ENCODE data around the gene TMED4. TPM values are rescaled to one million over a fixed set of nuclear protein-coding genes. Genes with fewer than 3 reads are reported as not detected.
A peak's percentile ranks its signal among the peaks of the same experiment; 100 is the strongest.
"Not testable (repeated sequence)": the region's sequence is repeated elsewhere in the genome, so short reads cannot be mapped to it uniquely, and the experiment has no call there.

The TMED4 gene
- total RNA-seq, 2 donors from 2014 or later: 90.4 to 96.2 TPM

- no peak for ATAC-seq
- DNase-seq: peak in 1 of 2 donors; percentile 1
- intact Hi-C loops (cut with DNase I, micrococcal nuclease): no loop called here
Observed at GRCh38 chr7:44575054-44575453, 7.0 kb downstream of the TMED4 start.

- DNase-seq: peak in 1 of 2 donors; percentile 17
- intact Hi-C loops (cut with DNase I, micrococcal nuclease): no loop called here
- no peak for ATAC-seq
Observed at GRCh38 chr7:44574287-44574872, 7.7 kb downstream of the TMED4 start.

GRCh38 chr7:44573464-44574286, 8.4 kb downstream of the TMED4 start, which contains the start of gene DDX56:
TSS of gene DDX56 (minus strand) at chr7:44573908. CDS start at chr7:44573895, 13 bp downstream.
- ATAC-seq (peak; percentile 96), DNase-seq (peak; percentile 95 to 96)
- intact Hi-C loops (cut with DNase I, micrococcal nuclease): no loop called here

GRCh38 chr7:44572771-44573170, 9.3 kb downstream of the TMED4 start:
- DNase-seq: peak in 1 of 2 donors; percentile 11
- intact Hi-C loops (cut with DNase I, micrococcal nuclease): no loop called here
- ATAC-seq: no peak

GRCh38 chr7:44569959-44570358, 12.1 kb downstream of the TMED4 start:
- intact Hi-C loops (cut with DNase I, micrococcal nuclease): loop anchor here in 1 of 2 donors (10.0 kb wide), 1 partner anchor 325 kb away; no protein-coding TSS in a partner anchor

GRCh38 chr7:44568771-44569560, 13.1 kb downstream of the TMED4 start:
- intact Hi-C loops (cut with DNase I, micrococcal nuclease): loop anchor here in 1 of 2 donors (10.0 kb wide), 1 partner anchor 324 kb away; no protein-coding TSS in a partner anchor
- no peak for ATAC-seq
- peak in 1 of 2 donors; percentile 15 for DNase-seq

More at GRCh38 chr7:44569959-44570358, 12.1 kb downstream of the TMED4 start:
- ATAC-seq: no peak
- DNase-seq: peak in 1 of 2 donors; percentile 12

GRCh38 chr7:44567884-44568283, 14.1 kb downstream of the TMED4 start:
- intact Hi-C loops (cut with DNase I, micrococcal nuclease): loop anchor here in 1 of 2 donors (10.0 kb wide), 1 partner anchor 323 kb away; no protein-coding TSS in a partner anchor
- DNase-seq (peak in 1 of 2 donors; percentile 17), ATAC-seq (no peak)

GRCh38 chr7:44566680-44567079, 15.4 kb downstream of the TMED4 start:
- peak in 1 of 2 donors; percentile 12 for DNase-seq
- ATAC-seq: no peak
- intact Hi-C loops (cut with DNase I, micrococcal nuclease): loop anchor here in 1 of 2 donors (10.0 kb wide), 1 partner anchor 322 kb away; no protein-coding TSS in a partner anchor

GRCh38 chr7:44565795-44566559, 16.1 kb downstream of the TMED4 start:
- peak in 1 of 2 donors; percentile 19 for DNase-seq
- intact Hi-C loops (cut with DNase I, micrococcal nuclease): loop anchor here in 1 of 2 donors (10.0 kb wide), 1 partner anchor 321 kb away; no protein-coding TSS in a partner anchor
- peak; percentile 14 for ATAC-seq

GRCh38 chr7:44565097-44565794, 16.8 kb downstream of the TMED4 start:
- intact Hi-C loops (cut with DNase I, micrococcal nuclease): loop anchor here in 1 of 2 donors (10.0 kb wide), 1 partner anchor 320 kb away; no protein-coding TSS in a partner anchor
- DNase-seq: peak; percentile 36 to 76
- peak; percentile 83 for ATAC-seq

- intact Hi-C loops (cut with DNase I, micrococcal nuclease): loop anchor here in 1 of 2 donors (10.0 kb wide), 1 partner anchor 320 kb away; no protein-coding TSS in a partner anchor
- DNase-seq (no peak), ATAC-seq (no peak)
Observed at GRCh38 chr7:44564606-44565005, 17.4 kb downstream of the TMED4 start.

GRCh38 chr7:44563171-44563679, 18.8 kb downstream of the TMED4 start:
- intact Hi-C loops (cut with DNase I, micrococcal nuclease): loop anchor here in 1 of 2 donors (10.0 kb wide), 1 partner anchor 318 kb away; no protein-coding TSS in a partner anchor
- ATAC-seq: no peak
- peak in 1 of 2 donors; percentile 14 for DNase-seq

- DNase-seq, ATAC-seq: not testable (repeated sequence)
- intact Hi-C loops (cut with DNase I, micrococcal nuclease): loop anchor here in 1 of 2 donors (10.0 kb wide), 1 partner anchor 318 kb away; no protein-coding TSS in a partner anchor
Observed at GRCh38 chr7:44562622-44562962, 19.4 kb downstream of the TMED4 start.

- ATAC-seq (peak; percentile 69), DNase-seq (peak; percentile 45 to 54)
- intact Hi-C loops (cut with DNase I, micrococcal nuclease): loop anchor here in 1 of 2 donors (10.0 kb wide), 1 partner anchor 317 kb away; no protein-coding TSS in a partner anchor
Observed at GRCh38 chr7:44561962-44562621, 19.9 kb downstream of the TMED4 start.

- ATAC-seq (no peak), DNase-seq (peak in 1 of 2 donors; percentile 15)
- intact Hi-C loops (cut with DNase I, micrococcal nuclease): loop anchor here in 1 of 2 donors (10.0 kb wide), 1 partner anchor 317 kb away; no protein-coding TSS in a partner anchor
Observed at GRCh38 chr7:44561481-44561880, 20.6 kb downstream of the TMED4 start.

- DNase-seq: peak in 1 of 2 donors; percentile 8
- no peak for ATAC-seq
- intact Hi-C loops (cut with DNase I, micrococcal nuclease): no loop called here
Observed at GRCh38 chr7:44559485-44559884, 22.5 kb downstream of the TMED4 start.

All from left colon (tissue), 2 donors.